Endothelial cell of umbilical vein (primary cell): ENCODE measurements around the gene TSPO.

ENCODE experiments used
- POLR2A ChIP-seq: IDR thresholded peaks from 2 replicates; pipeline ENCODE4 v1.6.1; 2012; ENCODE audit warnings: low read depth, mild to moderate bottlenecking, control low read depth, low read length
- TF ChIP-seq, protein P1 (sequence below), 2 donors: IDR thresholded peaks; 1 replicate in 1 of 2; 2 replicates in 1 of 2; pipeline ENCODE4 v1.5.1; 2011; ENCODE audit warnings: low read length in 2 of 2, mild to moderate bottlenecking in 2 of 2, moderate library complexity in 2 of 2, control low read depth in 1 of 2, inconsistent platforms in 1 of 2, low read depth in 1 of 2; ENCODE audit not compliant: insufficient read depth in 1 of 2; ENCODE audit errors: extremely low read depth in 1 of 2

DNA sequence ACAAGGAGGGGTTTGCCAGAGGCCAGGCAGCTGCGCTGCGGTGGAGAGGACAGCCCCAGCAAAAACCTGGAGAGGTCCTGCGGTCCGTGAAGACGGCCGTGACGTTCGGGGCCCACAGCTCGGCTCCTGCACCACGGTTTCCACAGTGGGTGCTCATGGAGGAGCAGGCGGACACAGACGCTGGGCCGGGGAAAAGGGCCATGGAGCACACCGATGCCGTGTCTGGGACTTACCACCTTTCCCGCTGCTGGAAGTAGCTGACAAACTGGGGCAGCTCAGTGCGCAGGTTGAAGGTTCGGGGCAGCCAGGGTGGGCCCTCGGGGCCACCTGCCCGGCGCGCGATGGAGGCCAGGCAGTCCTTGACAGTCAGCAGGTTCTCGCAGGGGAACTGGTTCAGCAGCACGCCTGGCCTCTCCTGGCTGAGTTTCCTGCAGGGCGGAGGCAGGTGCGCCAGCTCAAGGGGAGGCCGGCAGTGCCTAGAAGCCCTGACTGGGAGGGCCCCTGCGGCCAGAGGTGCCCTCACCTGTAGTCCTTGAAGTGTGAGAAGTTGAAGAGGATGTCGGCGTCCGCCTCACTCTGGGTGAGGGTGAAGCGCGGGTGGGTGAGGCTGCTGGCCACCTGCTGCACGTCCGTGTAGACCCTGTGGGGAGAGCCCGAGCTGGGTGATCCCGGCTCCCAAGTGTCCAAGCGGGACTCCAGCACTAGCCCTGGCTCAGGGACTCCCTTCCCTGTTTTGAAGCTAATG, 22.8 kb downstream of the TSPO start:
- TF ChIP-seq, protein P1, sequence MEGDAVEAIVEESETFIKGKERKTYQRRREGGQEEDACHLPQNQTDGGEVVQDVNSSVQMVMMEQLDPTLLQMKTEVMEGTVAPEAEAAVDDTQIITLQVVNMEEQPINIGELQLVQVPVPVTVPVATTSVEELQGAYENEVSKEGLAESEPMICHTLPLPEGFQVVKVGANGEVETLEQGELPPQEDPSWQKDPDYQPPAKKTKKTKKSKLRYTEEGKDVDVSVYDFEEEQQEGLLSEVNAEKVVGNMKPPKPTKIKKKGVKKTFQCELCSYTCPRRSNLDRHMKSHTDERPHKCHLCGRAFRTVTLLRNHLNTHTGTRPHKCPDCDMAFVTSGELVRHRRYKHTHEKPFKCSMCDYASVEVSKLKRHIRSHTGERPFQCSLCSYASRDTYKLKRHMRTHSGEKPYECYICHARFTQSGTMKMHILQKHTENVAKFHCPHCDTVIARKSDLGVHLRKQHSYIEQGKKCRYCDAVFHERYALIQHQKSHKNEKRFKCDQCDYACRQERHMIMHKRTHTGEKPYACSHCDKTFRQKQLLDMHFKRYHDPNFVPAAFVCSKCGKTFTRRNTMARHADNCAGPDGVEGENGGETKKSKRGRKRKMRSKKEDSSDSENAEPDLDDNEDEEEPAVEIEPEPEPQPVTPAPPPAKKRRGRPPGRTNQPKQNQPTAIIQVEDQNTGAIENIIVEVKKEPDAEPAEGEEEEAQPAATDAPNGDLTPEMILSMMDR (IDR thresholded peaks at IDR 0.05; ENCODE audit: extremely low read depth in 1 of 2, insufficient read depth in 1 of 2, low read depth in 1 of 2, low read length in 2 of 2): no peak
- no peak for TF ChIP-seq POLR2A
